Kidney (tissue), 14 donors: ENCODE results near the gene HSD11B1L. TPM values are rescaled to one million over a fixed set of nuclear protein-coding genes. Genes with fewer than 3 reads are reported as not detected.
A peak's percentile ranks its signal among the peaks of the same experiment; 100 is the strongest.

ENCODE experiments used
- DNase-seq, 5 donors: peaks; one replicate each; pipeline ENCODE4 v3.0.0-alpha.2; 2013 to 2020
- FAIRE-seq: peaks from 2 replicates; lab custom pipeline; 2012; peaks lifted over from hg19 to GRCh38; lab: Jason Lieb, UNC
- H3K27ac ChIP-seq, 2 donors: one replicate each; pipeline ENCODE4 v1.7.0; 2013; ENCODE audit warnings: low read depth in 2 of 2, low read length in 2 of 2, inconsistent platforms in 1 of 2
- H3K27me3 ChIP-seq: one replicate; pipeline ENCODE4 v1.7.1; 2013; ENCODE audit warnings: low read length, inconsistent platforms; ENCODE audit not compliant: control insufficient read depth, insufficient read depth
- H3K36me3 ChIP-seq, 3 donors: one replicate each; pipeline versions ENCODE4 v1.7.0 to v1.7.1; 2013; ENCODE audit warnings: low read length in 3 of 3, control low read depth in 1 of 3, inconsistent platforms in 1 of 3; ENCODE audit not compliant: insufficient read depth in 3 of 3, control insufficient read depth in 2 of 3
- H3K4me1 ChIP-seq, 3 donors: one replicate each; pipeline versions ENCODE4 v1.7.0 to v1.7.1; 2013; ENCODE audit warnings: low read length in 3 of 3, inconsistent platforms in 1 of 3, low read depth in 1 of 3; ENCODE audit not compliant: control insufficient read depth in 2 of 3, insufficient read depth in 2 of 3
- H3K4me3 ChIP-seq, 3 donors: one replicate each; pipeline versions ENCODE4 v1.7.0 to v1.8.1; 2013; ENCODE audit warnings: low read length in 3 of 3, control low read depth in 1 of 3, inconsistent platforms in 1 of 3
- H3K9ac ChIP-seq, 3 donors: one replicate each; pipeline versions ENCODE4 v1.7.0 to v1.7.1; 2013; ENCODE audit warnings: low read length in 3 of 3, control low read depth in 1 of 3, inconsistent platforms in 1 of 3
- H3K9me3 ChIP-seq, 3 donors: one replicate each; pipeline versions ENCODE4 v1.7.0 to v1.7.1; 2013; ENCODE audit warnings: low read length in 3 of 3, control low read depth in 1 of 3, inconsistent platforms in 1 of 3; ENCODE audit not compliant: control insufficient read depth in 2 of 3, insufficient read depth in 1 of 3
- CTCF ChIP-seq: IDR thresholded peaks from 3 replicates; pipeline ENCODE4 v1.5.1; 2012; ENCODE audit warnings: mild to moderate bottlenecking, moderate library complexity, borderline replicate concordance; ENCODE audit not compliant: insufficient read depth; ENCODE audit errors: extremely low read depth
- intact Hi-C: fragments of 100-400 bp; cut with DNase I; formaldehyde crosslinking; loops from one replicate; pipeline ENCODE4 v1.11.1; 2022
- polyA plus RNA-seq: library from polyadenylated mRNA; stranded (reverse); fragments of 350-450 nt; fragmentation: Illumina TruSeq; extraction: RNeasy Lipid Tissue Mini Kit (QIAGEN cat#74804); gene quantifications from one replicate; pipeline ENCODE4 v1.2.3, GENCODE V29; 2014; ENCODE audit warnings: low read depth, low replicate concordance; ENCODE audit not compliant: insufficient read depth
- total RNA-seq: library from RNA; stranded (reverse); fragmentation: NEBNext Ultra II Directional; extraction: Animal tissue kit (Norgen Biotek cat#: 25700); gene quantifications from one replicate; pipeline ENCODE4 v1.2.1, GENCODE V29; 2021
- donor health status: control.
- donor health status: control.
- donor health status: control.
- donor health status: control.
- donor health status: control.
- donor health status: DM: yes; HTN: yes; CAD: no.
- donor health status: Normal renal cell carcinoma (clear cell type).

HSD11B1L gene
- total and polyA plus RNA-seq, 2 donors from 2014 or later = 7.8 to 29.9 TPM

- Histone ChIP-seq H3K4me3 (no peak overlapping the region), H3K9me3 (no peaks in the 10 kb centered on the region), H3K9ac (no peak overlapping the region), H3K4me1 (peaks cover 0 to 12% (median 5%) of the 10 kb centered on the region in 3 donors), H3K27me3 (no peaks in the 10 kb centered on the region), H3K27ac (no peak overlapping the region), H3K36me3 (no peaks in the 10 kb centered on the region)
- TF ChIP-seq CTCF = no peak
- intact Hi-C loops = no loop called here
- no peak for FAIRE-seq
- DNase-seq = peak in 1 of 5 donors; percentile 57
Measured at GRCh38 chr19:5678071-5678718, 2.6 kb upstream of the HSD11B1L start.

- Histone ChIP-seq H3K4me3 (peak overlapping the region; percentile 79 to 99 (median 97)), H3K9ac (peak overlapping the region; percentile 75 to 97 (median 92)), H3K9me3 (no peaks in the 10 kb centered on the region), H3K36me3 (no peaks in the 10 kb centered on the region), H3K27me3 (no peaks in the 10 kb centered on the region), H3K4me1 (peaks cover 0 to 12% (median 5%) of the 10 kb centered on the region in 3 donors), H3K27ac (peak overlapping the region in 1 of 2 donors; percentile 94)
- peak in 2 of 5 donors; percentile 77 to 86 for DNase-seq
- FAIRE-seq = no peak
- intact Hi-C loops = no loop called here
- no peak for TF ChIP-seq CTCF
Measured at GRCh38 chr19:5679289-5680083, 1.3 kb upstream of the HSD11B1L start.

GRCh38 chr19:5680084-5680436 is 767 bp upstream of the HSD11B1L start:
- intact Hi-C loops = no loop called here
- FAIRE-seq (no peak), DNase-seq (peak in 2 of 5 donors; percentile 21 to 90)

More at GRCh38 chr19:5680084-5680436, 767 bp upstream of the HSD11B1L start:
- Histone ChIP-seq H3K4me1 (peaks cover 0 to 12% (median 5%) of the 10 kb centered on the region in 3 donors), H3K27me3 (no peaks in the 10 kb centered on the region), H3K9me3 (no peaks in the 10 kb centered on the region), H3K36me3 (no peaks in the 10 kb centered on the region), H3K9ac (peak overlapping the region; percentile 75 to 97 (median 92)), H3K27ac (peak overlapping the region; percentile 86 to 94), H3K4me3 (peak overlapping the region; percentile 79 to 99 (median 97))
- TF ChIP-seq CTCF = no peak
